Inferior parietal cortex (tissue), 1 donor: ENCODE data around the gene CCDC117.

Source experiments
- DNase-seq: peaks from one replicate; pipeline ENCODE4 v3.0.0-alpha.2; 2016; ENCODE audit errors: extremely low spot score

Gene CCDC117

DNA sequence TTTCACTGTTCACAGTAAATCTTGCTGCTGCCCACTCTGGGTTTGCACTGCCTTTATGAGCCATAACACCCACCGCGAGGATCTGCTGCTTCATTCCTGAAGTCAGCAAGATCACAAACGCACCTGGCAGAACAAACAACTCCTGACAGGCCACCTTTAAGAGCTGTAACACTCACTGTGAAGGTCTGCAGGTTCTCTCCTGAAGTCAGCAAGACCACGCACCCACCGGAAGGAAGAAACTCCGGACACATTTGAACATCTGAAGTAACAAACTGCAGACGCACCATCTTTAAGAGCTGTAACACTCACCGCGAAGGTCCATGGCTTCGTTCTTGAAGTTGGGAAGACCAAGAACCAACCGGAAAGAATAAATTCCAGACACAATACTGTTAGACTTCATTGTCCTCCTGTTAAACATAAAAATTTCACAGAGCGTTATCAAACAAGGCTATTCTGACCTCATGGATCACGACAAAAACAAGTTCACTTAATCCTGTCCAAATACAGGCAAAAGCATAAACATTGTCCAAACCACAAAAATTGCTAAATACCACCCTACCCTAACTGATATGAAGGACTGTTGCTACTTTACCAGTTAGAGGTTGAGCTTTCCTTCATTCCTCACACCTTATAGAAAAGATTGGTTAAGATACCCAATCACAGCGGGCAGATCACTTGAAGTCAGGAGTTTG lies 3.0 kb upstream of the CCDC117 start:
- DNase-seq = no peak

DNA sequence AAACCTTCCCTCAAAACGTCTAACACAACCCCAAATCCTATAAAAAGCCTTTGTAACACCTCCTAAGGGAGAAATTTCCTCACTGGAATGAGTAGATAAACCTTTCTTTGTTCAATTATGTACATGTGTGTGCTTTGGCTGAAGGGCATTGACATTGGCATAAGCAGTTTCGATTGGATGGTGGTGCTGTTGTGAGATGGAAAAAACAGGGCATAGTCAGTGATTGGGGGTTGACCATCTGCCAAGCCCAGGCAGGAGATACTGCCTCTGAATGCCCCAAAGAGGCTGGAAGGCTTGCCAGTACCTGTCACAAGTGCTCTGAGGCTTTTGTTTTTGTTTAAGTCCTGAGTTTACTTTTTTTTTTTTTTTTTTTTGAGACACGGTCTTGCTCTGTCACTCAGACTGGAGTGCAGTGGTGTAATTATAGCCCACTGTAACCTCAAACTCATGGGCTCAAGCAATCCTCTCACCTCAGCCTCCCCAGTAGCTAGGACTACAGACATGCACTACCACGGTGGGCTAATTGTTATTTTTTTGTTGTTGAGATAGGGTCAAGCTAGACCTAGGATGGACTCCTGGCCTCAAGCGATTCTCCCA lies 1.2 kb upstream of the CCDC117 start:
- DNase-seq = no peak

GRCh38 chr22:28773461-28773867 lies 969 bp downstream of the CCDC117 start:
- no peak for DNase-seq

- DNase-seq = no peak
These were observed 1.9 kb downstream of the CCDC117 start for GRCh38 chr22:28774378-28774777.

DNA sequence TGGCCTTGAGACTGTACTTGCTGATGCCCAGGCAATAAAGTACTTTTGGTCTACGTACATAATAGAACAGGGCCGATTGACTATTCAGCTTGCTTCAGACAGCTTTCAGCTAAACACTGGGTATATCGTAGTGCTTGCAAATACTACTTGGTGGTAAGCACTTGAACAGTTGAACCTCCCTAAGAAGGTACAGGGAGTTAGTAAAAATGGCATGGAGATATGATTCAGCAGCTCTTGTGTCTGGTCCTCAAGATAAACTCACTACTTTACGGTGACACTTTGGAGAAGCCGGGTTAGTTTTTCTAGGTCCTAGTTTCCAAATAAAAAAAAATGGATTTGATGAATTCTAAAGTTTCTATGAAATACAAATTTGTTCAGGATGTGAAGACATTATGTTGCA lies 7.3 kb downstream of the CCDC117 start:
- DNase-seq = no peak

DNA sequence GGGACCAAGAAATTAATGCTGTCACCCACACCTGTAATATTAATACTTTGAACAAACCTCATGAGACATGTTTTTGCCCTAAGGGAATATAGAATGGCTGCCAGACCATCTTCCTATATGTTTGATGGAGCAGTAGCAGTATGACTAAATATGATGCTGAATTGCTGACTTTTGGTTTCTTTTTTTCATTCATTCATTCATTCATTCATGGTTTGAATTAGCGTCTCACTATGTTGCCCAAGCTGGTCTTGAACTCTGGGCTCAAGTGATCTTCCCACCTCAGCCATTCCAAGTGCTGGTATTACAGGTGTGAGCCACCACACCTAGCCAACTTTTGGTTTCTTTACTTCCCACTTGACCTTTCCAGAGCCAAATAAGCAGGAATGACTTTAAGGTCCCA lies 7.8 kb downstream of the CCDC117 start:
- no peak for DNase-seq

DNA sequence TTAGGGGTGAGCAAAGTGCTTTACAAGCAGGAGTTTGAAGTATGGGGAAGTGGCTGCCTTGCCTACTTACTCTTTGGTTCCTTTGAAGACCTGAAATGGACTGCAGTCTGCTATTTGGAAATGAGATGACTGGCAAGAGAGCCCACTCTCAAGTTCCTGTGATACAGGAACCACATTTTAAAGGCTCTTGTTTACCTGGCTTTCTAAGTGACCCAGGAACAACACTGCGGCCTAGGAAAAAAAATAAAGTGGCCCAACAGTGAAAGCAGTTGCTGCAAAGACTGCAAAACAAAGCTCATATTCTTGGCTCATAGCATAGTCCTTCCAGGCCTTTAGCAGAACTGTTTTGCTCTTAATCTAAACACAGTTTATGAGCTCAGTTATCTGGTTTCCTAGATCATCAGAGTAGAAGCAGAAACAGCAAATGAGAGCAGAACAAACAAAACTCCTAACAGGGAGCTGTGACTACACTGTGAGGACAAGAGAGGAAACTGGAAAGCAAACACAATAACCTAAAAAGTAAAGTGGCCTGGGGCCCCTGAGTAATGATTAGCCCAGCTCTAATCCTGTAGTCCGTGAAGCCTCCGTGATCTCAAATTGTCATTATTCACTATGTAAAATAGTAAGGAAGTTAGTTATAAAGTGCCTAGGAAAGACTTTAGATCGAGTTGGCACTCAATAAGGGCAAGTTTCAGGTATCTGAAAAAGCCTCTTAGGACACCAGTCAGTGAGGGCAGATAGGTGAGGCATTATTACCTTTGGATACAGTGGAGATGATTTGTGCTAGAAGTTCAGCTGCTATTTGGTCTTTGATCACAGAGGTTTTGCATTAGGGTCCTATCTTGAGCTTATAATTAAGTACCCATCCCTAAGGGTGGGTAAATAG lies 11.5 kb downstream of the CCDC117 start:
- no peak for DNase-seq

DNA sequence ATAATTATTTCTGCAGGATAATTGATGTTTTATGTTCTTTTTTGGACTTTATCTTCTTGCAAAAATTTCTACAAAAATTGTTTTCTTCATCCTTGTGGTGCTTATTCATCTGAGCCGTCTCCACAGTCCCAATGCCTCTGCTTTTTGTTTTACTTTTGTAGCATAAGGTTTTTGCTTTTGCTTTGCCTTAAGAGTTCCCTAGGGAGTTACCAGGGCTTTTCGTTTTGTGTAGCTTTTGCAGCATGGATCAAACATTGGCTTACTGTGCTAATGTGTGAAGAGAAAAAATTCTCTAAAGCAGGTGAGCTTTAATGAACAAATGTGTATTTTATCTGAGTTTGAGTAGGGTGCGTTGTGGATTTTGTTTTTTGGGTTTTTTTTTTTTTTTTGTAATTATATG lies 16.1 kb downstream of the CCDC117 start:
- DNase-seq = no peak

GRCh38 chr22:28791124-28791523 lies 18.6 kb downstream of the CCDC117 start:
- DNase-seq = no peak

DNA sequence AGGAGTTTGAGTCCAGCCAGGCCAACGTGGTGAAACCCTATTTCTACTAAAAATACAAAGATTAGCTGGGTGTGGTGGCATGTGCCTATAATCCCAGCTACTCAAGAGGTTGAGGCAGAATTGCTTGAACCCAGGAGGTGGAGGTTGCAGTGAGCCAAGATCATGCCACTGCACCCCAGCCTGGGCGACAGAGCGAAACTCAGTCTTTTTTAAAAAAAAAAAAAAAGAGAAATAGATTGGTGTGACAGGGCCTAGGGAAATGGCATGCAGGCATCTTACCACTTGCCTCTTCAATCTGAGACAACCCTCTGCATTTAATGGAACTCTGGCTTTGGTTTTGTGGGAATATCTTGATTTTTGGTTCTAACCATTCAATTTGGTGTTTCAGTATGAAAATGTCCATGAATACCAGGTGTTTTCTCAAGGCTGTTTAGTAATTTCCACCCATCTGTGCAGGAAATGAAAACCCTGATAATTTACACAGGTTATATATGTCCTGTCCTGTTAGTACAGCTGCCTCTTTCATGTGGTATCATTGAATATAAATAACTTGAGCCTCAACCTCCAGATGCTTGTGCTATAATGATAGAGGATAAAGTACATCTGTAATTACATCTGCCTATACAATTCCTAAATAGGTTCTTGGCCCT lies 19.5 kb downstream of the CCDC117 start:
- no peak for DNase-seq

DNA sequence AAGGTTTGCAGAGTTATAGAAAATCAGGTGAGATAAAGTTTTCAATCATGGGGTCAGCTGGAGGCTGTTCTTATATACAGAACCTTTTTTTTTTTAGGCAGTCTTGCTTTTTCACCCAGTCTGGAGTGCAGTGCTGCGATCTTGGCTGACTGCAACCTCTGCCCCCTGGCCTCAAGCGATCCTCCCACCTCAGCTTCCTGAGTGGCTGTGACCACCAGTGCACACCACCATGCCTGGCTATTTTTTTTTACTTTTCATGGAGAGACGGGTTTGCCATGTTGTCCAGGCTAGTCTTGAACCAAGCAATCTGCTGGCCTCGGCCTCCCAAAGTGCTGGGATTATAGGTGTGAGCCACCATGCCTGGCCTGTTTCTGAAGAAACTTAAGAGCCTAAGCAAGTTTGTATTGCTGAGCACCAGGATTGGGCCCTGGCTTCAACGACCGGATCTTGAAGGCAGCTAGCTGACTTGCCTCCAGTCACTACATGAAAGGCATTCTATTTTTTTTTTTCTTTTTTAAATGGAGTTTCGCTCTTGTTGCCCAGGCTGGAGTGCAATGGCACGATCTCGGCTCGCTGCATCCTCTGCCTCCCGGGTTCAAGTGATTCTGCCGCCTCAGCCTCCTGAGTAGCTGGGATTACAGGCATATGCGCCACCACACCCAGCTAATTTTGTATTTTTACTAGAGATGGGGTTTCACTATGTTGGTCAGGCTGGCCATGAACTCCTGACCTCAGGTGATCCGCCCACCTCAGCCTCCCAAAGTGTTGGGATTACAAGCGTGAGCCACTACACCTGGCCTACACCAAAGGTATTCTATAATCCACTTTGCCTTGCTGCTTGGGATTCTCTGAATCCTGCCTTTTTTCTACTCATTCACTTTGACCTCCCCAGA lies 20.2 kb downstream of the CCDC117 start:
- DNase-seq = no peak

- no peak for DNase-seq
These were observed 21.6 kb downstream of the CCDC117 start for GRCh38 chr22:28793976-28794584.

DNA sequence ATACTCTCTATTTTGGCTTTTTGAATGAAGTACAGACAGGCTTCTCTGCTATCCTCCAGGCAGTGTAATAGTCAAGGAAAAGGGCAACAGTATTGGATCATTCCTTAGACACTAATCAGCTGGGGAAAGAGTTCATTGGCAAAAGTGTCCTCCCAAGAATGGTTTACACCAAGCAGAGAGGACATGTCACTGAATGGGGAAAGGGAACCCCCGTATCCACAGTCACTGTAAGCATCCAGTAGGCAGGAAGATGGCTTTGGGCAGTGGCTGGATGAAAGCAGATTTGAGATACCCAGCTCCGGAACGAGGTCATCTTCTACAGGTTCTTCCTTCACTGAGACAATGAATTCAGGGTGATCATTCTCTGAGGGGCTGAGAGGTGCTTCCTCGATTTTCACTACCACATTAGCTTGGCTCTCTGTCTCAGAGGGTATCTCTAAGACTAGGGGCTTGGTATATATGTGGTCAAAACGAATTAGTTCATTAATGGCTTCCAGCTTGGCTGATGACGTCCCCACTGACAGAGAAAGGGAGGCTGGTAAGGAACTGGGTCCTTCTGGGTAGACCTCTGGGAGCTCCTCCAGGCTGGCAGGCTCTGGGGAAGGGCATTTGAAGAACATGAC lies 22.7 kb downstream of the CCDC117 start:
- DNase-seq = no peak

DNA sequence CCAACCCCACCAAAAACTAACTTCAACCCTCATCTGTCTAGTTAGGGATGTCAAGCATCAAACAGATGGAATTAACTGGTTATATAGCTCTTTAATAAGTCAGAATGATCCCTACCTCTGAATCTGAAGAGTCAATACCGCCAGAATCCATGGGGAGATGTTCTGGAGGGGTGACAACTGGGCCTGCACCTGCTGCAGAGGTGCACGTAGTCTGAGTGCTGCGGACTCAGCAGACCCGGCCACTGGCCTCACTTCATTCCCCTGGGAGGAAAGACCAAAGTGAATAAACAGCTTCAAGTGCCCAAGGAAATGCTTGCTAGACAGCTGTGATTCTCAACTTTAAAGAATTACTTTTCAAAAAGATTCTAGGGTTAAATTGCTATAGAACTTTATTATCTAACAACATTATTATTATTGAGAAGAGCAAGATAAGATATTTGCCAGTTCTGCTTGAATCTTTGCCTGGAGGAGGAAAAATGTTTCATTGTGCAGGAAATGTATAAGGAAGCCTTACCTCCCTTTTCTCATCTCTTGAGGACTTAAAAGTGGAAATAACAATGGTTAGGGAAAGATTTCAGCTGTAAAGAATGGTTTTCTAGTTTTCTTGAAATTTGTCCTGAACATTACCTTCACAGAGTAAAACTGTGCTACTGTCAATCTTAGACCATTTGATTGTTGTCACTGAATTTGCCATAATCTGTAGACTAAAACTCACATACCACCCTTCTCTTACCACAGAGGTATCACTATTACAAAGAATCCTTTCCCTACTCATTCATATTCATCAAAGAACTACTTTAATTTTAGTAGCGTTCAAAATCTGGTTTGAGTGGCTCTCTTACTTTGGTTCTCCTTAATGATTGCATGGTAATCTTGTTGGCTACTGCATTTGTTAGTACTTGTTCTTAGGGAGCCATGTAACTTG lies 23.7 kb downstream of the CCDC117 start:
- DNase-seq = no peak

- no peak for DNase-seq
These were observed 26.5 kb downstream of the CCDC117 start for GRCh38 chr22:28798810-28799605.

- DNase-seq = peak; percentile 19
These were observed 27.3 kb downstream of the CCDC117 start for GRCh38 chr22:28799606-28800307.

DNA sequence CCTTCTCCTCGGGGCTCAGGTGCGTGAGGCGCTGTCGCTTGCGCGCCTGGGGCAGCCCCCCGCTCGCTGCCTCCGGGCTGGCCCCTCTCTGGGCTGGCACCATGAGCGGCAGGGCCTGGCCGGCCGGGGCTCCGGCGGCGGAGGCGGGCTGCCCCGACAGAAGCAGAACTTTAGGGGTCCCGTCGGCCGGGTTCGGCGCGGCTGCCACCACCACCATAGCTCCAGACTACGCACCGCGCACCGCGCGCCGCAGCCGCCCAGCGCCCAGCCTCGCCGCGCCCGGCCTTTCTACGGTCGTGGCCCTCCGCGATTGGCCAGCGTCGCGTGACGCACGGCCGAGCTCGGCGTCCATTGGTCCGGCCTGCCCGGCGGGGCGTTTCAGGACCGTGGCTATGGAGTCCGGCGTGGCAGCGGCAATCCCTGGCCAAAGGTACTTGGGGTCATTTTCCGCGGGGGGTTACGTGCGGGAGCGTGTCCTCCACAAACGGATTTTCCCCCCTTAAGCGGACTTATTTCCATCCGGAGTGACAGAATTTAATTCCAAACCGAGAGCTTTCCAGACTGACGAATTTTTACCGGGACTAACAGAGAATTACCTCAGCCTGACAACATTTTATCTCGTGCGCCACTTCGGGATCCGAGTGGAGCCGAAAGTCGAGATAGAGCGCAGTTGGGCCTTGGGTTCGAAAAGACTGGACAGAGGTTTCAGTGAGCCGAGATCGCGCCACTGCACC lies 28.0 kb downstream of the CCDC117 start, which contains the start of gene XBP1:
TSS of gene XBP1 (minus strand) at position 262 of the 734 bp plus-strand sequence.
- DNase-seq = peak; percentile 93
